Choroid plexus epithelial cell (primary cell): ENCODE measurements around the gene ZNF365.
A peak's percentile ranks its signal among the peaks of the same experiment; 100 is the strongest.

Experiments
- DNase-seq: peaks from one replicate; pipeline ENCODE4 v3.0.0-alpha.2; 2010; ENCODE audit warnings: low read depth
- H3K4me3 ChIP-seq: 2 replicates; pipeline ENCODE4 v1.5.1; 2011; ENCODE audit warnings: low read depth, mild to moderate bottlenecking, control low read depth, low read length, moderate library complexity
- TF ChIP-seq, protein P1 (sequence below): conservative IDR thresholded peaks from 2 replicates; pipeline ENCODE4 v1.5.1; 2011; ENCODE audit warnings: low read depth, mild to moderate bottlenecking, control low read depth, inconsistent platforms, low read length, moderate library complexity

The ZNF365 gene

DNA sequence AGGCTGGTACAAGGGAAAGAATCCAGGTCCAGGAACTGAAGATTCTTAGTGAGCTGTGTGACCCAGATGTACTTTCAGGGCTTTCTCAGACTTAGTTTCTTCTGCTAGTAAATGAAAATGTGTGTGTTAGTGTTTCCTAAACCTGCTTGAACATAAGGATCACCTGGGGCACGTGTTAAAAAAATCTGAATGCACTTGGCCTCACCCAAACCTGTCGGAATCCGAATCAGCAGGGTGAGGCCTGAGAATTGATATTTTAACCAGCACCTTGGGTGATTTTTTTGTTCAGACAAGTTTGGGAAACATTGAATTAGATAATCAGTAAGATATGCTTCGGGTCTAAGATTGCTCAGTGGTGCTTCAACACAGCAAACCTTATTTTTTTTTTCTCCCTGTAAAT is 59.7 kb downstream of the ZNF365 start:
- TF ChIP-seq, protein P1, sequence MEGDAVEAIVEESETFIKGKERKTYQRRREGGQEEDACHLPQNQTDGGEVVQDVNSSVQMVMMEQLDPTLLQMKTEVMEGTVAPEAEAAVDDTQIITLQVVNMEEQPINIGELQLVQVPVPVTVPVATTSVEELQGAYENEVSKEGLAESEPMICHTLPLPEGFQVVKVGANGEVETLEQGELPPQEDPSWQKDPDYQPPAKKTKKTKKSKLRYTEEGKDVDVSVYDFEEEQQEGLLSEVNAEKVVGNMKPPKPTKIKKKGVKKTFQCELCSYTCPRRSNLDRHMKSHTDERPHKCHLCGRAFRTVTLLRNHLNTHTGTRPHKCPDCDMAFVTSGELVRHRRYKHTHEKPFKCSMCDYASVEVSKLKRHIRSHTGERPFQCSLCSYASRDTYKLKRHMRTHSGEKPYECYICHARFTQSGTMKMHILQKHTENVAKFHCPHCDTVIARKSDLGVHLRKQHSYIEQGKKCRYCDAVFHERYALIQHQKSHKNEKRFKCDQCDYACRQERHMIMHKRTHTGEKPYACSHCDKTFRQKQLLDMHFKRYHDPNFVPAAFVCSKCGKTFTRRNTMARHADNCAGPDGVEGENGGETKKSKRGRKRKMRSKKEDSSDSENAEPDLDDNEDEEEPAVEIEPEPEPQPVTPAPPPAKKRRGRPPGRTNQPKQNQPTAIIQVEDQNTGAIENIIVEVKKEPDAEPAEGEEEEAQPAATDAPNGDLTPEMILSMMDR, result no peak
- DNase-seq, result no peak
- H3K4me3 ChIP-seq, result no peak overlapping the region

DNA sequence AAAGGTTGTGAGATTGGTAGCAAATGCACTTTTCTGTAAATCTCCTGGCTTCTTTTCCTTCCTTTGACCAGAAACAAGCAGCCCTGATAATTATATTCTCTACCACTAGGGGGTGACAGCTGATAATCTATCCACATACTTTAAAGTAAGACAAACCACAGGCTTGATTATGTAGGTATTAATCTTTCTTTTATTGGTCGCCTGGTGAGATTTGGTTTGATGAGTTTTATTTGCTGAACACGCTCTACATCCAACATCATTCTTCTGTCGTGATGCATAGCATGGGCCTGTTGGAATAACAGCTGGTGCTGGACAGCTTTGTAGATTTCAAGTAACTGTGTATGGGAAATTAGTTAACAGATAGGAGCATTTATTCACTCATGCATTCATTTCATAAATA is 63.5 kb downstream of the ZNF365 start:
- DNase-seq, result peak; percentile 86
- H3K4me3 ChIP-seq, result no peak overlapping the region
- TF ChIP-seq, protein P1, result peak; percentile 63

DNA sequence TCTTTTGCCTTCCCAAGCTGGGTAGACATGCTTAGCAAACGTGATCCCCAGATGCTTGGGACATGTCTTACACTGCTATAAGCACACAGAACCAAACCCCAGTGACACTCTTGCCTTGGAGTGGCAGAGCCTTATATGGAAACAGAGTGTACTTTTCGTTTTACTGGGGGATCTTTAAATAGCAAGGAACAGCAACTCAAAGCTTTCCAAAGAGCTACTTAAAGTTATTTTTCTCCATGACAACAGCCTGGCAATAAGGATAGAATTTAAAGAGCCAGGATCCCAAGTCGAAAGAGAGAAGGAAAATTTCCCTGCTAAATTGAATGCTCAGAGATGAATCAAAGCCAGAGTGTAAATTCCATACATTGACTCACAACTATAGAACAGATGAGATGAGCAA is 67.8 kb downstream of the ZNF365 start:
- TF ChIP-seq, protein P1, result no peak
- H3K4me3 ChIP-seq, result no peak overlapping the region
- DNase-seq, result no peak

DNA sequence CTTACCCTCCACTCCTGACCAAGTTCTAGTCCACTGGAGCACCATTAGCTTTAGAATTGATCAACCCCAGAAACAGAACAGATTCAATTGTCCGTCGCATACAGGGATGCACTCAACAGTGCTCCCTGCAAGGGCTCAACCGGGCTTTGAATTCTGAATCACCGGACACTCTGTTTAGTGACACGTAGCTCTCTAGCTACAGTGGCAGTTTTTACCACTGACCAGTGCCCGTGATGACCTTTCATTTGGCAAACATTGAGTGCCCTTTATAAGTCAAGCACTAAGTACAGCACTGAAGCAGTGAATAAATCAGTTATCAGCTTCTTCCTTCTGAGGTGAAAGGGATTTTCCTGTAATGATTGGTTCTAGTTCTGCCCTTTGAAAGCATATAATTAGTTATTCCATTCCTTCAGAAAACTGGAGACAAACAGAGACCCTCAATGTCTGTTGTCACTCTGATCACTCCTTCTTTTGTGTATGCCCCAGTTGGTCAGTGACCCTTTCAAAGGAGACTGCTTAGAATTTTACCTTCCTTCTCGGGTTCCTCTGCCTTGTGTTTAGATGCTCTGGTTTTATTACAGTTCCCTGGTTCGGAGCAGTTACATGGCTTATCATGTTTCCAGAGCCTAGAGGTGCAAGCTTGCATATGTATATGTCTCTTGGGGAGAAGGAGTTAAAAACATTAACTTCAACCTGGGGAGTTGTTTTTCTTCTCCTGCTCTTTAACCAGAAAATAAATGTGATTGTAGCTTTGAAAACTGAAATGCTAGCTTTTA is 68.9 kb downstream of the ZNF365 start:
- H3K4me3 ChIP-seq, result no peak overlapping the region
- DNase-seq, result no peak
- TF ChIP-seq, protein P1, result no peak

DNA sequence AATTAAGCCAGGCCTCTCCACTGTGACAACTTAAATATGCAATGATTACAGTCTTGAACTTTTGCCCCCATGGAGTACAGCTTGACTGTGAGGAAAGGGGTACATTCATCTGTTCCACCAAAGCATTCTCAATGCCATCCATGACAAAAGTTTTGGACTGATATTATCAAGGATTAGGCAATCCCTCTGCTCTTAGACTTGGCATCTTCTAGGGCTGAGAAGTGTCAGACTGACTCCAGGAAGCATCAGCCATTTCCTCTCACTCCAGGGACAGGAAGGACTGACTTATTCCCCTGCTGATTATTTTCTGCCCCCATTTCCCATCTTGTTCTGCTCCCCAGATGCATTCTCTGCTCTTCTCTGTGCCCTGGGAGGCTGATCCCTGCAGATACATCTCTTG is 69.7 kb downstream of the ZNF365 start:
- H3K4me3 ChIP-seq, result no peak overlapping the region
- no peak for DNase-seq
- TF ChIP-seq, protein P1, result no peak

DNA sequence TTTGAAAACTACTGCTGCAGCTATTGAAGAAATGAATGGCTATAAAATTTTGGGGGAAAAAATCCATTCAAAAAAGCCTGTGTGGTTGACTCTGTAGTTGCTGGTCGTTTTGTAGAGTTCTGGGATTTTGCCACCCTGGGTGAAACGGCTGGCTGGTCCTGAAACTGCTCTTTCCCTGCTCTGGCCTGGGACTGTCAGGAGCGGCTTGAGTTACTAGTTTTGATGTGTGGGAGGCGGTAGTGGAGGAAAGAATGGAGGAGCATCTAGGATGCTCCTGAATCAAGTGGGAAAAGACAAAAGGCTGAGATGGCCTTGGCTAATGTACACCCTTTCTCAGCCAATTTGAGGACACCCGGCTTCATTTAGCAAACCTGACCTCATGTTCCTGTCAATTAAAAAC is 72.5 kb downstream of the ZNF365 start:
- no peak for DNase-seq
- TF ChIP-seq, protein P1, result no peak
- no peak overlapping the region for H3K4me3 ChIP-seq
